GM12874 (cell line): ENCODE measurements around the gene FREM1.
A peak's percentile ranks its signal among the peaks of the same experiment; 100 is the strongest.

ENCODE experiments used
- CTCF ChIP-seq: IDR thresholded peaks from 2 replicates; pipeline ENCODE4 v1.5.1; 2011; ENCODE audit warnings: low read depth, mild to moderate bottlenecking, control low read depth, low read length, moderate library complexity; ENCODE audit not compliant: insufficient read depth

Gene FREM1

GRCh38 chr9:14846871-14847311, 63.3 kb downstream of the FREM1 start:
- TF ChIP-seq CTCF = peak; percentile 91

GRCh38 chr9:14843163-14843562, 67.1 kb downstream of the FREM1 start:
- no peak for TF ChIP-seq CTCF

- TF ChIP-seq CTCF = no peak
Measured at GRCh38 chr9:14842269-14842668, 68.0 kb downstream of the FREM1 start.

- TF ChIP-seq CTCF = no peak
Measured at GRCh38 chr9:14838701-14839100, 71.5 kb downstream of the FREM1 start.

GRCh38 chr9:14836885-14837284, 73.3 kb downstream of the FREM1 start:
- TF ChIP-seq CTCF = no peak

- no peak for TF ChIP-seq CTCF
Measured at GRCh38 chr9:14831661-14832060, 78.6 kb downstream of the FREM1 start.

- no peak for TF ChIP-seq CTCF
Measured at GRCh38 chr9:14831074-14831473, 79.2 kb downstream of the FREM1 start.

GRCh38 chr9:14830057-14830456, 80.2 kb downstream of the FREM1 start:
- TF ChIP-seq CTCF = no peak
